Hematopoietic multipotent progenitor cell treated with erythropoietin and hydrocortisone succinate and interleukin-3 and kit ligand, for 8 days (in vitro differentiated cells): ENCODE measurements around the gene MIOX.

Experiments used
- DNase-seq: peaks from one replicate; pipeline ENCODE4 v3.0.0-alpha.2; 2015

MIOX gene

GRCh38 chr22:50456026-50456425 lies 30.6 kb upstream of the MIOX start:
- no peak for DNase-seq

- no peak for DNase-seq
These were observed 30.0 kb upstream of the MIOX start for GRCh38 chr22:50456466-50457234.

- no peak for DNase-seq
These were observed 27.6 kb upstream of the MIOX start for GRCh38 chr22:50459016-50459415.

- no peak for DNase-seq
These were observed 27.0 kb upstream of the MIOX start for GRCh38 chr22:50459496-50460140.

- DNase-seq, result no peak
These were observed 25.7 kb upstream of the MIOX start for GRCh38 chr22:50460938-50461337.

GRCh38 chr22:50461536-50461935 lies 25.1 kb upstream of the MIOX start:
- no peak for DNase-seq

- DNase-seq, result no peak
These were observed 24.6 kb upstream of the MIOX start for GRCh38 chr22:50461979-50462540.

- no peak for DNase-seq
These were observed 23.3 kb upstream of the MIOX start for GRCh38 chr22:50463188-50463900.

GRCh38 chr22:50464451-50464850 lies 22.2 kb upstream of the MIOX start:
- DNase-seq, result no peak

- no peak for DNase-seq
These were observed 21.4 kb upstream of the MIOX start for GRCh38 chr22:50465066-50465930.

GRCh38 chr22:50467341-50467740 lies 19.3 kb upstream of the MIOX start:
- no peak for DNase-seq

- DNase-seq, result no peak
These were observed 18.8 kb upstream of the MIOX start for GRCh38 chr22:50467773-50468440.

GRCh38 chr22:50468626-50469025 lies 18.0 kb upstream of the MIOX start:
- DNase-seq, result no peak

- DNase-seq, result peak; percentile 83
These were observed 17.0 kb upstream of the MIOX start for GRCh38 chr22:50469377-50470305.

GRCh38 chr22:50470491-50470890 lies 16.2 kb upstream of the MIOX start:
- DNase-seq, result no peak

GRCh38 chr22:50471197-50471847 lies 15.3 kb upstream of the MIOX start:
- no peak for DNase-seq

- no peak for DNase-seq
These were observed 14.7 kb upstream of the MIOX start for GRCh38 chr22:50471962-50472361.

GRCh38 chr22:50473088-50473487 lies 13.6 kb upstream of the MIOX start:
- DNase-seq, result peak; percentile 50

- no peak for DNase-seq
These were observed 12.6 kb upstream of the MIOX start for GRCh38 chr22:50473855-50474671.
